SIG-M5 treated with dmso at 0.1 percent for 504 hours (cell line): Measurements from ENCODE around the gene GPC5.
A peak's percentile ranks its signal among the peaks of the same experiment; 100 is the strongest.

Experiments used
- DNase-seq: peaks from one replicate; lab custom pipeline; 2025; ENCODE audit not compliant: unreplicated experiment; lab: John Stamatoyannopoulos, UW

GPC5 gene

GRCh38 chr13:91533354-91533753 is 134.9 kb downstream of the GPC5 start:
- DNase-seq, result no peak

GRCh38 chr13:91534996-91535395 is 136.6 kb downstream of the GPC5 start:
- no peak for DNase-seq

GRCh38 chr13:91537376-91537775 is 139.0 kb downstream of the GPC5 start:
- no peak for DNase-seq

- DNase-seq, result no peak
Observed at GRCh38 chr13:91539286-91540157, 141.1 kb downstream of the GPC5 start.

GRCh38 chr13:91540158-91540736 is 141.8 kb downstream of the GPC5 start:
- peak; percentile 48 for DNase-seq

GRCh38 chr13:91544723-91545122 is 146.3 kb downstream of the GPC5 start:
- peak; percentile 88 for DNase-seq

GRCh38 chr13:91546900-91547299 is 148.5 kb downstream of the GPC5 start:
- DNase-seq, result peak; percentile 99

- DNase-seq, result no peak
Observed at GRCh38 chr13:91553584-91553983, 155.2 kb downstream of the GPC5 start.

- no peak for DNase-seq
Observed at GRCh38 chr13:91554101-91554500, 155.7 kb downstream of the GPC5 start.

- no peak for DNase-seq
Observed at GRCh38 chr13:91557328-91558090, 159.1 kb downstream of the GPC5 start.

GRCh38 chr13:91563799-91564198 is 165.4 kb downstream of the GPC5 start:
- no peak for DNase-seq

GRCh38 chr13:91564396-91564795 is 166.0 kb downstream of the GPC5 start:
- DNase-seq, result no peak

GRCh38 chr13:91565296-91565695 is 166.9 kb downstream of the GPC5 start:
- DNase-seq, result no peak

GRCh38 chr13:91567485-91568207 is 169.2 kb downstream of the GPC5 start:
- no peak for DNase-seq

- no peak for DNase-seq
Observed at GRCh38 chr13:91571681-91572080, 173.3 kb downstream of the GPC5 start.

- no peak for DNase-seq
Observed at GRCh38 chr13:91572439-91572838, 174.0 kb downstream of the GPC5 start.

- no peak for DNase-seq
Observed at GRCh38 chr13:91572944-91573598, 174.7 kb downstream of the GPC5 start.

GRCh38 chr13:91574766-91575165 is 176.3 kb downstream of the GPC5 start:
- DNase-seq, result no peak

- DNase-seq, result no peak
Observed at GRCh38 chr13:91576590-91576989, 178.2 kb downstream of the GPC5 start.

- no peak for DNase-seq
Observed at GRCh38 chr13:91579320-91579719, 180.9 kb downstream of the GPC5 start.

- no peak for DNase-seq
Observed at GRCh38 chr13:91580749-91581148, 182.3 kb downstream of the GPC5 start.
